Kasumi-1 (cell line): ENCODE results near the gene GRB10.
"Not testable (repeated sequence)": the region's sequence is repeated elsewhere in the genome, so short reads cannot be mapped to it uniquely, and the experiment has no call there.

Source experiments
- DNase-seq, 2 experiments: peaks; one replicate each; lab custom pipeline; 2025; lab: John Stamatoyannopoulos, UW

GRB10 gene

DNA sequence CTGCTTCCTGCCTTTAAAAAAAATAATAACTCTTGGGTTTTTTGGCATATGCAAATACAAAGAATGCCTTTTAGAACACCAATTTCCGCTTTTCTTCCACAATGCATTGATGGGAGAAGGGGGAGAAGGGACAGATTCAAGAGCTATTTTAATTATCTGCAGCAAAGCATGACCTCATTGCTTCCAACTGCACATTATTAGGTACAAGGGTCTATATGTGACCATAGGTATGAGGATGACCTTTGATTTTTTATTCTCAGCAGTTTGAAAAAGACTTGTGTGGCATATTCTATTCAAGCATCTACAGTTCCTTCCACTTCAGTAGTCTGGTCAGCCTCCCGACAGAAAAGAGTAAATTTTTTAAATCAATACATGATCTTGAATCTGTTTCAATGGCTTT is 39.7 kb downstream of the GRB10 start:
- DNase-seq: no peak

DNA sequence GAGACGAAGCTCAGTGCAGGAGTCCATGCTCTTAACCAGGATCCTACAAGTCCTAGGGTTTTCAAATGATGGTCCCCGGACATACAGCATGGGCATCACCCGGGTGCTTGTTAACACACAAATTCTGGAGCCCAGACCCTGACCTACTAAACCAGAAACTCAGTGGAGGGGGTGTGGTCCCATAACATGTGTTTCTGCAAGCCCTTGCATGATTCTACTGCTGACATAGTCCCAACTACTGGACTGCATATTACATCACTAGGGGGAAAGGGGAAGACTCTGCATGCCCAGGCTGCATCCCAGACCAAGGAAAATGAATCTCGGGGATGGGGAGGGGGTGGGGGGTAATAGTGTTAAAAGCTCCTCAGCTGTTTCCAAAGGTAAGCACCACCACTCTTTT is 40.3 kb downstream of the GRB10 start:
- DNase-seq: no peak

DNA sequence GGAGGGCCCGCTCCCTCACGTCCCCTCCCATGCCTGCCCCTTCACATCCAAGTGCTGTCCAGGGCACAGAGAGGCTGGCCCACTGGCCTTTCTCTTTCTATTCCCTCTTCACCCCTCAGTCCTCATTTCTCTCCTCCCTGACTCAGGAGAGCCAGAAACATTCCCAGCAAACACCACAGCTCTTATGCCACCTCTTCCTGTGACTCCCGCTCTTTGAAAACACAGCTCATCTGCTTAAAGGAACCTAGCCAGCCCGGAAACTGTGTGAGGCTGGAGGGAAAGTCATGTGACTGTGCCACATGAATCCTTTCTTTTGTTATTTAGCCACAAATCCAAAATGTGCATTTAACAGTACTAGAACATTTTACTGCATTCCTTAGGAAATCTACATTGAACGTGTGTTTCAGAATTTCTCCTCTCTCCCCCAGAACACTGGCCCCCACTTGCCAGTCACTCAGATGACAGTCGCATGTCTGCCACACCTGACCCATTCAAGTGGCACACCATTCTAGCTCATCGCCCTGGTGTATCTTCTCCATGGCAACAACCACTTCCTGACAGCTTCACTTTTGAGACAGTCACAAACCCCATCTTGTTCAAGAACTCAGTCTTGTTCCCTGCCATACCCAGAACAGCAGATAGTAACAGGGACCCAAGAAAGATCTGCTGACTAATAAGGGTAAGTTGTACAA is 42.8 kb downstream of the GRB10 start:
- no peak for DNase-seq

DNA sequence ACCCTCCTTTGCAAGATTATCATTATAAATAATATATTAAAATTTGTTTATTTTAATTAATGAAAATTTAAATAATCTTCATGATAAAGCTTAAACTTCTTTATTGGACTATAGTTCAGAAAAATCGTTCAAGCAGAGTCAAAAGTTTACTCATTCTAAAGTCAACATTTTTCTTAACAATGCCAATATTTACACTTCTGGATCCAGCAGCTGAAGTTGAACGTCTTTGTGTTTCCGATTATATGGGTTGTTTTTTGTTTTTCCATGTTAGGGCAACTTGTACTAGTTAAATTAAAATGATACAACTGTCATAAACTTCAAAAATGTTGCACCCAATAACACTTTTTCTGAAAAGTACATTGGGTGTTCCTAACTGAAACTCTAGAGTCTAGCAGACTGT is 43.8 kb downstream of the GRB10 start:
- DNase-seq: no peak

DNA sequence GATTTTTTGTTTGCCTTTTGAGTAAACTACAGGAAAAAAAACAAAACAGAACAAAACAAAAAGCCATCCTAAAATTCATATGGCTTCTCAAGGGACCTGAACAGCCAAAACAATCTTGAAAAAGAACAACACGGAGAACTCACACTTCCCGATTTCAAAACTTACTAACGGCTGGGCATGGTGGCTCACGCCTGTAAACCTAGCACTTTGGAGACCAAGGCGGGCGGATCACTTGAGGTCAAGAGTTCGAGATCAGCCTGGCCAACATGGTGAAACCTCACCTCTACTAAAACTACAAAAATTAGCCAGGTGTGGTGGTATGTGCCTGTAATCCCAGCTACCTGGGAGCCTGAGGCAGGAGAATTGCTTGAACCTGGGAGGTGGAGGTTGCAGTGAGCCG is 46.9 kb downstream of the GRB10 start:
- not testable (repeated sequence) for DNase-seq

GRCh38 chr7:50735333-50735732 is 47.4 kb downstream of the GRB10 start:
- no peak for DNase-seq

DNA sequence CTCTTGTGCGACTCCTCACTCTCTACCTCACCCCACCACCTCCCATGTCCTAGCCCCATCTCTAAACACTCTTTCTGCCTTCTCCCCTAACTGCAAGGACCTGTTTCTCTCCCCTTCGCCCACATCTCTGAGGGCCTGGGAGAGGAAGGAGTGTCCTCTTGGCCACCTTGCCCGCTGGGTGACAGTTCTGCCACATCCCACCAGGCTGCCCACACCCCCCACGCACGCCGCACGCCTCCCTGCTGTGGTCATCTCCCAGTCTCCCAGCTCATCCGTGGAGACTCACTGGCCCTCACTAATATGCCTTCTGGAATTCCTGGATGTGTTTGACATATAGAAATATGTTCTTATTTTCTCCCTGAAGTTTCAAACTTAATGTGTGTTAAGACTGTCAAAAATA is 48.5 kb downstream of the GRB10 start:
- no peak for DNase-seq

DNA sequence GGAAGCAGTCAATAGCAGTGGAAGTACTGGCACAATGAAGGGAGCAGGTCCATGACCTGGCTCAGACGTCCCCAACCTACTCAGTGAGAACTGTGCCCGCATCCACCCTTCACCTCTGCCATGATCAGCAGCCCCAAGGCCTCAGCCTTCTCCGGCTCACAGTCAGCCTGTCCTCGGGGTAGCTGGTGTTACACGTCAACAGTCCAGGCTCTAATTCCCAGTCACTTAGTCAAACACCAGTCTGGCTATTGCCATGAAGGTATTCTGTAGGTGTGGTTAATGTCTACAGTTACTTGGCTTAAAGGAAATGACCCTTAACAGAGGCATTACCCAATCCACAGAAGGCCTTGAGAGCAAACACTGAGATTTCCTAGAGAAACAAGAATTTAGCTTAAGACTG is 49.1 kb downstream of the GRB10 start:
- DNase-seq: no peak

- DNase-seq: no peak
Measured at GRCh38 chr7:50731703-50732582, 50.8 kb downstream of the GRB10 start.

DNA sequence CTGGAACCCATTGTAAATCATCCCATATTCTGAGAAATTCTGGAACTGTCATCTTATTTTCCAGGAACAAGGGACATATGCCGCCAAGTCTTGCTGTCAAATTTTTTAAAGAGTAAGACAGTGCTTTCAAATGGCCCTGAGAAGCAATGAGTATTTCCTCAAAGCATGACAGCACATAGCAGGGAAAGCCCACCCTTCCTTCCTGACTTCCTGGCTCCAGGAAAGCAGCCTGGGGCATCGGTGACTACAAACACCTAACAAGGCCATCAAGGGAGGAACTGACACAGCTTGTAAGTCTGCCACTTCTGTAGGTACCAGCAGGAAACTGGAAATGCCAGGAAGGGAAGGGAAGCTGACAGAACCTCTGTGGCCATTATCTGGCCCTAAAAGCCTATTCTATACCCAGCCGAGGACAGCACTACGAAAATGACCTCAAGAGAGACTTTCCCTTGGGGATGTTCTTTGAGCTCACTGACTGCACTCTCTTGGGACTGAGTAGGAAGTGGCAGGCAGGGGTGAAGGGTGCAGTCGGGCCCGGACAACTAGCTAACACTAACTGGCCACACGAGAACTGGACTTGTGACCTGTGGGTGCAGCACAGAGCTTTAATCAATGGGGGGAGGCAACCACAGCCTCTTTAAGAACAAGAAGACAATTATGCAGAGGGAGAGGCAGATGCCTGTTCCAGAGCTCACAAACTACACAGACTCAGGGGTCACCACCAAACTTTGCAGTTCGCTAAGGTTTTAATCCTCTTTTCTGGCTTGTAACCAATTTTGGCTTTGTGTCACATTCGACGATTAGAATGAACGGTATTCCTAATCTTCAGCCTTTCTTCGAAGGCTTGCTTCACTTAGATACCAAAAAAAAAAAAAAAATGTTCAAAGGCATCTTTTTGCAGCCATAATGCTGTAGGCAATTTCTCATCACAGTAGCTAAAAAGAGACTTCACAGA is 52.0 kb downstream of the GRB10 start:
- DNase-seq: no peak

- DNase-seq: no peak
Measured at GRCh38 chr7:50729962-50730361, 52.7 kb downstream of the GRB10 start.

GRCh38 chr7:50728184-50728583 is 54.5 kb downstream of the GRB10 start:
- DNase-seq: no peak

GRCh38 chr7:50727711-50728110 is 55.0 kb downstream of the GRB10 start:
- no peak for DNase-seq

GRCh38 chr7:50727072-50727471 is 55.6 kb downstream of the GRB10 start:
- DNase-seq: no peak

DNA sequence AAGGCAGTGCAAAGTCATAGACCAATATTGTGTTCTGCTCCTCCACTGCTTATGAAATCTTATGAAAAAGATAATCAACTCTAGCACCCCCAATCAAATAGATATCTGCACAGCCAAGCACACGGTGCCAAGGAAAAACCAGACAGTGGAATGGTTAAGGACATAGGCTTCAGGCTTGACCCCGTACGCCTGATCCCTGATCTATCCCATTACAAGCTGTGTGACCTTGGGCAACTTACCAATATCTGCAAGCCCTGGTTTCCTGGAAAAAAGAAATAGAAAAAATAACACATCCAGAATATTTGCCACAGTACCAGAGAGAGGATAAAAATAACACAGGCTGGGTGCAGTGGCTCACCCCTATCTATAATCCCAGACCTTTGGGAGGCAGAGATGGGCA is 56.9 kb downstream of the GRB10 start:
- no peak for DNase-seq

- no peak for DNase-seq
Measured at GRCh38 chr7:50724526-50725520, 57.9 kb downstream of the GRB10 start.

GRCh38 chr7:50723888-50724287 is 58.8 kb downstream of the GRB10 start:
- DNase-seq: no peak

DNA sequence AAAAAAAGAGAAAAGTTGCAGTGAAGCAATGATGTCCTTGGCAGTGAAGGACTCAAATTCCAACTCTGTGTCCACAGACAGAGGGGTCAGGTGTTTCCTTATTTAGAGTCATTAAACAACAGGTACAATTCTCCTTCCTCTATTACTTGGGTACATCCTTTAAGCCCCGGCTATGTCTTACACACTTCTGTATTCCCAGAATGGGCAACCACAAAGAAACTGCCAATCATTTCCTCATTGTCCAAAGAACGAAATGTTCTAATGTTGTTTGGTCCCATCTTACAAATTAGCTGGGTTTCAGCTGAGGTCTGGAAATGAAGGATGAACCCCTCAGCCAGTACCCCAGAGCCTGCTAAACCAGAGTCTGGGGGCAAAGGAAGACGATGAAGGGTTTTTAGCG is 59.5 kb downstream of the GRB10 start:
- DNase-seq: no peak

DNA sequence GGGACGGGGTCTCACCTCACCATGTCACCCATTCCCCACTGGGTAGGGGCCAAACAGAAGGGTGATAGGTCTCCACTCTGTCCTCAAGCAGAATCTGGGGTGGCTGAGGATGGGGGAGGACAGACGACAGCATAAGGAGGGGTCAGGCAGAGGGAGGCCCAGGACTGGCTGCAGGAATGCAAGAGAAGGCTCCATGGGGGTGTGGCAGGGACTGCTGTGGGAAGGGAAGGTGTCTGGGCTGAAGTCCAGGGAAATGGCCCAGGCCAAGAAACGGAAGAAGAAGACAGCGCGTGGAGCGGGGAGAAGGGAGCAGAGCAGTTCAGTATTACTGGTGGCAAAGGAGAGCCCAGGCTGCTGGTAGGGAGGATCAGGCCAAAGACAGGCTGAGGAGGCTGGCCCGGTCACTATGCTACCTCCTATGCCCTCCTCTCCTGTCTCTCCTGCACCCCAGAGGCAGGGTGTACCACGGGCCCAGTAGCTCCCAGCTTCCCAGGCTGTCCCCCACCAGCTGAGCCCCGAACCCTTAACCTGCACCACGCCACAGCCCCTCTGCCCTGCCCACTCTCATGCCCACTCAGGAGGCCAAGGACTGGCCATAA is 60.9 kb downstream of the GRB10 start:
- DNase-seq: no peak

- DNase-seq: no peak
Measured at GRCh38 chr7:50721160-50721559, 61.5 kb downstream of the GRB10 start.

GRCh38 chr7:50720295-50720694 is 62.4 kb downstream of the GRB10 start:
- DNase-seq: no peak
